GM19025 (cell line): ENCODE measurements around the gene CITED4.

Experiments
- ATAC-seq: cut with Tn5 transposase; IDR thresholded peaks from one replicate; pipeline ENCODE4 v1.9.1; 2021; ENCODE audit warnings: mild to moderate bottlenecking, low read depth, moderate library complexity; ENCODE audit not compliant: unreplicated experiment

Gene CITED4

DNA sequence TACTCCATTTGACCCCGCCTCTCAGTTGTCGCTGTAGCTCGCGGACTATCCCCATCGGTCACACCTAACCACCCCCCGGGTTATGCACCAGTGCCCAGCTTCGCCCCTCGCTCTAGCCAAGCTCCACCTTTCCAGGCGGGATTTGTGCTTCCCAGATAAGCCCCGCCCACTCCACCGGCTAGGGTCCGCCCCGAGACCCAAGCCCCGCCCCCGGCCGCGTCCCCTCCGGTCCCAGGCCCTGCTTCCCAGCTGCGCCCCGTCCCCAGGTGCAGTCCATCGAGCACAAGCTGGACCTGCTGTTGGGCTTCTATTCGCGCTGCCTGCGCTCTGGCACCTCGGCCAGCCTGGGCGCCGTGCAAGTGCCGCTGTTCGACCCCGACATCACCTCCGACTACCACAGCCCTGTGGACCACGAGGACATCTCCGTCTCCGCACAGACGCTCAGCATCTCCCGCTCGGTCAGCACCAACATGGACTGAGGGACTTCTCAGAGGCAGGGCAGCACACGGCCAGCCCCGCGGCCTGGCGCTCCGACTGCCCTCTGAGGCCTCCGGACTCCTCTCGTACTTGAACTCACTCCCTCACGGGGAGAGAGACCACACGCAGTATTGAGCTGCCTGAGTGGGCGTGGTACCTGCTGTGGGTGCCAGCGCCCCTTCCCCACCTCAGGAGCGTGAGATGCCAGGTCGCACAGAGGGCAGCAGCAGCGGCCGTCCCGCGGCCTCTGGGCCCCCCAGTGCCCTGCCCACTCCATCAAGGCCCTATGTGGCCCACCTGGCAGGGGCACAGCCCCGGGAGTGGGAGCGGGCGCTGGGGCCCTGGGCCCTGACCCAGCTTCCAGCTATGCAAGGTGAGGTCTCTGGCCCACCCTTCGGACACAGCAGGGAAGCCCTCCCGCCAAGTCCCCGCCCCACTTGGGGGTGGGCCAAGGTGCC lies 23.9 kb downstream of the CITED4 start:
- ATAC-seq: no peak

DNA sequence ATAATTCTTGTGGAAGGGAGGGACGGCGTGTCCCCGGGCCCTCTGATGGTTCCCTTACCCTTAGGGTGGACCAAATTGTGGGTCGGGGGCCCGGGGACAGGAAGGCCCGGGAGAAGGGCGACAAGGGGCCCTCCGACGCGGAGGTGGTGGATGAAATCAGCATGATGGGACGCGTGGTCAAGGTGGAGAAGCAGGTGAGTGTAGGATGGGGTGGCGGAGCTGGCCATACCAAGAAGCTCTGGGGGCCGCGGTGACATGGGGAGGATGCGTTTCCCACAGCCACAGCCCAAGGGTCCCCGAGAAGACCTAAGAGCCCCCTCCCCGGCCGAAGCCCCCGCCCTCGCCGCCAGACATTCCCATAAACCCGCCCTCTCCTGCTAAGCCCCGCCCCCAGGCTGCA lies 24.6 kb downstream of the CITED4 start:
- no peak for ATAC-seq

DNA sequence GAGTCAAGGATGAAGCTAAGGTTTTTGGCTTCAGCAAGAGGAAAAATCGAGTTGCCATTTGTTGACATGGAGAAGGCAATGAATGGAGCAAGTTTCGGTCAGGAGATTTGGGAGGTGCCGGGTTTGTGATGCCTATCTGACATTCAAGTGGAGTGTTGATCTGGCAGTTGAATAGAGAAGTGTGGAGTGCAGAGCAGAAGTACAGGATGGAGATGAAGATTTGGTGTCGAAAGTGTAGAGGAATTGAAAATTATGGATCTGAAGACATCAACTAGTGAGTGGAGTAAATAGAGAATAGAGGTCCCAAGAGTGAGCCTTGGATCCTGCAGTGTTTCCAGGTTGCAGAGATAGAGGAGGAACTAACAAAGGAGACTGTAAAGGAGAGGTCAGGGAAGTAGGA lies 25.9 kb downstream of the CITED4 start:
- no peak for ATAC-seq

- ATAC-seq: no peak
Measured at GRCh38 chr1:40834968-40835545, 27.1 kb downstream of the CITED4 start.

- ATAC-seq: no peak
Measured at GRCh38 chr1:40833979-40834378, 28.2 kb downstream of the CITED4 start.

DNA sequence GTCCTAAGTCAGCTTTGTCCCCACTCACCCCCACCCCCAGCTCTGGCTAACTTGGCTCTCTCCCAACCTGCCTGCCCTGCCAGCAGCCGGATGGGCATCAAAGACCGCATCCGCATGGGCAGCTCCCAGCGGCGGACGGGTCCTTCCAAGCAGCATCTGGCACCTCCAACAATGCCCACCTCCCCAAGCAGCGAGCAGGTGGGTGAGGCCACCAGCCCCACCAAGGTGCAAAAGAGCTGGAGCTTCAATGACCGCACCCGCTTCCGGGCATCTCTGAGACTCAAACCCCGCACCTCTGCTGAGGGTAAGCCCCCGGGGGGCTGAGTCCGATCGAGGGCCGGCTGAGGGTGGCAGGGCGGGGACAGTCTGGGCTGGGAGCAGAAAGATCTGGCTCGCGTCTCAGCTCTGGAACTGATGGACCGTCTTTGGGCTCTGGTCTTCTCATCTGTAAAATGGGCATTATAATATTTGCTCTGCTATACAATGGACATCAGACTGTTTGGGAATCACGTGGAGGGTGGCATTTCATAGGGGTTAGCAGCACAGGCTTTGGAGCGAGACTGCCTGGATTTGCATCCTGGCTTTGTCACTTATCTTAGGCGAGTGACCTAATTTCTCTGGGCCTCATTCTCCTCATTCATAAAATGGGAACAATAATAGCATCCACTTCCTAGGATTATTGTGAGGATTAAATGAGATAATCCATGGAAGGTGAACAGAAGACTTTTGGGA lies 31.0 kb downstream of the CITED4 start:
- no peak for ATAC-seq

DNA sequence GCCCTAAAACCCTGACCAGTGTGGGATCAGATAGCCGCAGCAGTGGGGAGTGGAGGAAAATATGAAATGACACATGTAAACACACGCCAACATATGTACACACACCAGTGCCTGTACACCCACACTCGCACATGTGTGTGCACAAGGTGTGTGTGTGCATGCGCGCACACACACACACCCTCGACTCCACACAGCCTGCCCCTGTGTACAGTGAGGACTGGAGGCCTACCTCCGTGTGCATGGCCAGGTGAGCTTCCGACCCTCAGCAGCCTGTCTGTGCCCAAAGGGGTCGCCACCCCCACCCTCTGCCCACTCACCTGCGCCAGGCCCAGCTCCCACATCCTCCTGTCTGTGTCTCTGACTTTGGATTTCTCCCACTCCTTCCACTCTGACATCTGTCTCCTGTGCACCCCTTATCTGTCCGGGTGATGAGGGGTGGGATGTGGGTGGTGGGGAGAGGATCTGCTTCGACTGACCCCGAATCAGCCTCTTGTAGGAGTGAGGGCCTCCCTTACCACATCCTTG lies 31.7 kb downstream of the CITED4 start:
- no peak for ATAC-seq

DNA sequence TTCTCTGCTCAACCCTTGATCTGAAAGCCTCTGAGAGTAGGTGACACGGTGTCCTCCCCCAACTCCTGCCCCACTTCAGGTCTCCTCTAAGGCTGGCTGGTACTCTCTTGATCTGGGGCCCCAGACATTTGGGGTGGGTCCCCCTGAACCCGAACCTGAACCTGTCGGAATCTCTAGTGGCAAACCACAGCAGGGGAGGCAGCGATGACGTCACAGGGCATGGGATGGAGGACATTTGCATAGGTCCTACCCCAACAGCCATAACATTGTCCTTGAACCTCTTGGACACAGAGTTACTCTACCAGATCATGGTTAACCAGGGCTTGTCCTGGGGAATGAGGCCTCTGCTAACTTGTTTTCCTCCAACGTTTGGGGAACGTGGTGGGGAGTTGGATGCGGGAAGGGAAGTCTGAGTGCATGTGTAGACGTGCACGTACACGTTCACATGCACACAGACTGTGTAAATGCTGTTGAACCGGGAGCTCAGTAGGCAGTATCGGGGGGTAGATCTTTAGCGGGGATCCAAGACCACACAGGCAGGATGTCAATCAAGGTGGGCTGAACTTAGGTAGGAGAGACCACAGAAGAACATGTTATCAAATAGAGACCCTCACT lies 32.4 kb downstream of the CITED4 start:
- ATAC-seq: no peak

DNA sequence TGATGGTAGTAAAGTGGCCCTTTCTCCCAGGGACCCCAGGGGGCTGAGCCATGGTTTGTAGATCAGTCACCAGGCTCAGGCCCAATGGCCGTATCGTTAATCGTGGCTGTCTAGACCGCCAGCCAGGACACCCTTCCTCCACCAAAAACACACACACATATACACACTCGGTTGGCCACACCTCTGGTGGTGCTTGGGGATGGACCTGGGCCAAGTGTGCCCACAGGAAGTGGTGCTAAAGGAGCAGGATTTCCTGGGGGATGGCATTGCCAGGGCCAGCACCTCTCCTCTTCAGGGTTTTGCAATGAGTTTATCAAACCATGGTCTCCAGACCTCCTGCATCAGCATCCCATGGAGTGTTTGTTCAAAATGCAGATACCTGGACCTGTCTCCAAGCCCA lies 36.2 kb downstream of the CITED4 start:
- ATAC-seq: no peak

DNA sequence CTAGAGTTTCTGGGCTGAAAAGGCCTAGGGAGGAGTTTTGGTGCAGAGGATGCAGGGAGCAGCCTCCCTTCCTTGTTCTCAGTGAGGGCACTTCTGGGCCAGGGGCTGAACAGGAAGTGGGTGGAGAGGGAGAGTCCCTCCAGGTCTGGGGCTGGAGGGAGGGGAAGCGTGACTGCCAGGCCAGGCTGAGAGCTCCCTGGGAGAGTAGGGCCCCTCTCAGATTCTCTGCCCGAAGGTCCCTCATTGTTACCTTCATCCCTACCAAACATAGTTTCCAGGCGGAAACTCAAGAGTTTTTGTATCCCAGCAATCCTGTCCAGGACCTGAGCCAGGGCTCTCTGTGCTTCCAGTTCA lies 36.8 kb downstream of the CITED4 start:
- no peak for ATAC-seq

- no peak for ATAC-seq
Measured at GRCh38 chr1:40824591-40825434, 37.4 kb downstream of the CITED4 start.

GRCh38 chr1:40823983-40824382 lies 38.2 kb downstream of the CITED4 start:
- ATAC-seq: no peak

DNA sequence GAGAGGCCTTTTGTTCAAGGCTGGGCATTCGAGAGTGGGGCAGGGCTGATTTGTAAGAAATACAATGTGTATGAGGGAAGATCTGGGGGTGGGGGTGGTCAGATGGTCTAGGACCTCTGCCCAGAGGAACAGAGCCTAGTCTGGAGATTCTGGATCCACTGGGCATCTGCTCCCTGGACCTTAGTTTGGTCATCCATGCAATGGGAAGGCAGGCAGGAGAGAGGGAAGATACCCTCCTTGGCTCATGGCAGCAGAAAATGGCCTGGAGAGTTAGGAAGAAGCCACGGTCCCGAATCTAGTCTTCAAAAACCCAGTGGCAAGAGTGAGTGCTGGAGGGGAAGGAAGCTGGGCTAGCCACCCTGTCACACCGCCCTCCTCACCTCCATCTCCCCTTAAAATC lies 38.8 kb downstream of the CITED4 start:
- no peak for ATAC-seq

- ATAC-seq: no peak
Measured at GRCh38 chr1:40822890-40823289, 39.3 kb downstream of the CITED4 start.

- no peak for ATAC-seq
Measured at GRCh38 chr1:40820911-40821693, 41.1 kb downstream of the CITED4 start.

GRCh38 chr1:40820251-40820797 lies 41.8 kb downstream of the CITED4 start:
- ATAC-seq: no peak

- no peak for ATAC-seq
Measured at GRCh38 chr1:40819101-40819500, 43.1 kb downstream of the CITED4 start.

- peak; percentile 89 for ATAC-seq
Measured at GRCh38 chr1:40818264-40818961, 43.8 kb downstream of the CITED4 start.
